ENCODE data around the gene KMT2A. TPM values are rescaled to one million over a fixed set of nuclear protein-coding genes. Genes with fewer than 3 reads are reported as not detected.

Gene KMT2A
- total and polyA plus RNA-seq, 10 of the 15 experiments (the other 5 are each of a cell fraction or from before 2014, with no cell fraction given) = 6.1 to 56.9 (median 25.4) TPM

- DNase-seq (ENCODE audit: low read depth, low spot score) = no peak
- FAIRE-seq = no peak
- in situ Hi-C loops (cut with MboI) (loop anchor here (25.0 kb wide), 1 partner anchor 98 kb away; no protein-coding TSS in a partner anchor), intact Hi-C loops (cut with micrococcal nuclease; ENCODE audit: unreplicated experiment) (loop anchor here (5.0 kb wide), 3 partner anchors 188 to 338 kb away; no protein-coding TSS in a partner anchor)
- ChIA-PET POLR2A (no interaction called here), RAD21 (ENCODE audit: unreplicated experiment) (no interaction called here), CTCF (interaction anchor here (1.5 kb wide), 1 partner anchor 190 kb away, joined by 4 read pairs; no protein-coding TSS in a partner anchor), SMC1A (ENCODE audit: uncharacterized antibody, unreplicated experiment) (interaction anchor here (0.5 to 1.9 kb wide), 5 partner anchors 33 to 177 kb away, joined by 3 to 8 read pairs (median 3); no protein-coding TSS in a partner anchor)
- no peak overlapping the region for H3K9ac ChIP-seq (ENCODE audit: control insufficient read depth, insufficient read depth, low read length)
- peaks cover 6 to 30% of the 10 kb centered on the region in 2 experiments for H3K36me3 ChIP-seq (ENCODE audit: control insufficient read depth in 2 of 2, insufficient read depth in 2 of 2, low read length in 1 of 2)
- BruUV-seq (replicated peaks) = no TSS peak
- H4K20me1 ChIP-seq (ENCODE audit: control insufficient read depth, insufficient read depth) = no peaks in the 10 kb centered on the region
- H3K4me1 ChIP-seq (ENCODE audit: control insufficient read depth, insufficient read depth, low read length) = no peaks in the 10 kb centered on the region
- no peak overlapping the region for H3K4me2 ChIP-seq (ENCODE audit: control insufficient read depth, insufficient read depth)
- no peak overlapping the region for H3K27ac ChIP-seq (ENCODE audit: control insufficient read depth, insufficient read depth)
- no peaks in the 10 kb centered on the region for H3K27me3 ChIP-seq (replicated peaks in 1 of 2; ENCODE audit: control insufficient read depth in 2 of 2, insufficient read depth in 2 of 2, low read length in 1 of 2)
- no peak for TF ChIP-seq SMAD5 (IDR thresholded peaks at IDR 0.05; ENCODE audit: low read depth)
- TF ChIP-seq RAD21 (IDR thresholded peaks at IDR 0.05; ENCODE audit: insufficient read depth, low read depth, low read length) = peak; percentile 27; the same call in 1 of the 2 replicates
- peak; percentile 5; the same call in 1 of the 2 replicates for TF ChIP-seq SMC3 (IDR thresholded peaks at IDR 0.05; ENCODE audit: borderline replicate concordance, low read length)
- H3K9me3 ChIP-seq (replicated peaks; ENCODE audit: control insufficient read depth, insufficient read depth, low read length) = no peaks in the 10 kb centered on the region
- H3K79me2 ChIP-seq (ENCODE audit: control insufficient read depth, insufficient read depth, low read length) = no peaks in the 10 kb centered on the region; the same call in 1 of the 2 replicates
- ATAC-seq = no peak
- no peak overlapping the region for H3K4me3 ChIP-seq
- no peak overlapping the region for H2AFZ ChIP-seq (ENCODE audit: control insufficient read depth, low read depth, low read length)
Observed at GRCh38 chr11:118485273-118485672, 49.0 kb downstream of the KMT2A start.

GRCh38 chr11:118488480-118489109 lies 52.3 kb downstream of the KMT2A start:
- 14% methylated on average over 7 of the region's 7 CpGs for WGBS (ENCODE audit: insufficient coverage, insufficient replicate concordance, low lambda C conversion rate, missing lambda C conversion rate)
- ChIA-PET POLR2A (no interaction called here), SMC1A (ENCODE audit: uncharacterized antibody, unreplicated experiment) (interaction anchor here (0.6 to 1.5 kb wide), 15 partner anchors 11 to 290 kb away, joined by 3 to 6 read pairs (median 3); no protein-coding TSS in a partner anchor), RAD21 (ENCODE audit: unreplicated experiment) (interaction anchor here (0.9 to 1.6 kb wide), 12 partner anchors 12 to 290 kb away, joined by 3 to 11 read pairs (median 4); partner anchors contain the start of gene KMT2A), CTCF (interaction anchor here (0.6 to 3.5 kb wide), 27 partner anchors 11 to 343 kb away, joined by 3 to 29 read pairs (median 5); partner anchors contain the start of genes ATP5MG and KMT2A)
- BruUV-seq (replicated peaks) = no TSS peak
- Histone ChIP-seq H3K4me3 (no peak overlapping the region), H3K9ac (ENCODE audit: control insufficient read depth, insufficient read depth, low read length) (no peak overlapping the region), H3K79me2 (ENCODE audit: control insufficient read depth, insufficient read depth, low read length) (no peaks in the 10 kb centered on the region; the same call in 1 of the 2 replicates), H3K27me3 (replicated peaks in 1 of 2; ENCODE audit: control insufficient read depth in 2 of 2, insufficient read depth in 2 of 2, low read length in 1 of 2) (no peaks in the 10 kb centered on the region), H2AFZ (ENCODE audit: control insufficient read depth, low read depth, low read length) (0 out of 2 replicates have a peak overlapping the region, but pooled peaks have one; percentile 23), H3K9me3 (replicated peaks; ENCODE audit: control insufficient read depth, insufficient read depth, low read length) (no peaks in the 10 kb centered on the region), H3K4me2 (ENCODE audit: control insufficient read depth, insufficient read depth) (no peak overlapping the region), H3K4me1 (ENCODE audit: control insufficient read depth, insufficient read depth, low read length) (no peaks in the 10 kb centered on the region), H3K36me3 (ENCODE audit: control insufficient read depth in 2 of 2, insufficient read depth in 2 of 2, low read length in 1 of 2) (peaks cover 4 to 37% of the 10 kb centered on the region in 2 experiments), H3K27ac (ENCODE audit: control insufficient read depth, insufficient read depth) (no peak overlapping the region), H4K20me1 (ENCODE audit: control insufficient read depth, insufficient read depth) (no peaks in the 10 kb centered on the region)
- intact Hi-C loops (cut with micrococcal nuclease; ENCODE audit: unreplicated experiment) = loop anchor here (1.0 to 5.0 kb wide), 6 partner anchors 54 to 341 kb away; no protein-coding TSS in a partner anchor
- in situ Hi-C loops (cut with MboI) = loop anchor here (25.0 kb wide), 1 partner anchor 101 kb away; no protein-coding TSS in a partner anchor
- FAIRE-seq (peak; percentile 93), DNase-seq (ENCODE audit: low read depth, low spot score) (peak; percentile 35), ATAC-seq (peak; percentile 84)
- no peak for TF ChIP-seq CHD2 (IDR thresholded peaks at IDR 0.05; ENCODE audit: borderline replicate concordance, low read depth, low read length)
- no peak for TF ChIP-seq ATF2 (IDR thresholded peaks at IDR 0.05; ENCODE audit: low read length)
- TF ChIP-seq HDAC6 (IDR thresholded peaks at IDR 0.05; ENCODE audit: unreplicated experiment) = no peak
- TF ChIP-seq NRF1 (conservative IDR thresholded peaks at IDR 0.05; ENCODE audit: low read depth, low read length) = no peak
- TF ChIP-seq PML (IDR thresholded peaks at IDR 0.05; ENCODE audit: low read length) = no peak
- 0 out of 3 replicates have a peak, but pooled peaks have one; percentile 34 for TF ChIP-seq POU2F2 (IDR thresholded peaks at IDR 0.05; ENCODE audit: borderline replicate concordance, low read depth, low read length)
- TF ChIP-seq ZBED1 (IDR thresholded peaks at IDR 0.05; ENCODE audit: borderline replicate concordance) = no peak
- no peak for TF ChIP-seq DPF2 (IDR thresholded peaks at IDR 0.05)
- TF ChIP-seq NFYB (IDR thresholded peaks at IDR 0.05; ENCODE audit: insufficient read depth, low read depth, low read length) = no peak
- no peak for TF ChIP-seq ATF3 (IDR thresholded peaks at IDR 0.05; ENCODE audit: borderline replicate concordance, extremely low read depth, low read depth, low read length)
- no peak for TF ChIP-seq ESRRA (IDR thresholded peaks at IDR 0.05; ENCODE audit: low read length)
- TF ChIP-seq CREB1 (IDR thresholded peaks at IDR 0.05; ENCODE audit: low read depth) = no peak
- no peak for TF ChIP-seq ZNF217 (IDR thresholded peaks at IDR 0.05)
